ENCODE data around the gene GRIN2C. TPM values are rescaled to one million over a fixed set of nuclear protein-coding genes. Genes with fewer than 3 reads are reported as not detected.

The GRIN2C gene
- total RNA-seq, 1 donor from 2014 or later, result 1.0 TPM

- no peaks in the 10 kb centered on the region for H3K9me3 ChIP-seq (ENCODE audit: insufficient read depth, low read depth, low read length)
- Mint-ChIP-seq H3K27me3 (ENCODE audit: low read depth, unreplicated experiment) (peaks cover 4% of the 10 kb centered on the region), H3K9me3 (ENCODE audit: unreplicated experiment) (no peaks in the 10 kb centered on the region), H3K27ac (ENCODE audit: unreplicated experiment) (no peak overlapping the region), H3K4me3 (ENCODE audit: unreplicated experiment) (no peak overlapping the region), H3K4me1 (ENCODE audit: low read depth, unreplicated experiment) (no peaks in the 10 kb centered on the region), H3K36me3 (ENCODE audit: low read depth, unreplicated experiment) (peaks cover 34% of the 10 kb centered on the region)
- FAIRE-seq, result no peak
- H3K36me3 ChIP-seq (ENCODE audit: insufficient read depth, low read length), result no peaks in the 10 kb centered on the region
- H3K27me3 ChIP-seq (ENCODE audit: insufficient read depth, low read length), result no peaks in the 10 kb centered on the region
- H3K4me1 ChIP-seq (ENCODE audit: insufficient read depth, low read length), result no peaks in the 10 kb centered on the region
- no peak overlapping the region for H2AFZ ChIP-seq (ENCODE audit: low read depth, low read length)
- H3K4me2 ChIP-seq (ENCODE audit: low read length), result no peak overlapping the region
- TF ChIP-seq CTCF (IDR thresholded peaks at IDR 0.05; ENCODE audit: insufficient read depth, low read depth, low read length) (no peak), EZH2 (IDR thresholded peaks at IDR 0.05; ENCODE audit: insufficient read depth, low read length) (no peak)
- H3K27ac ChIP-seq (ENCODE audit: low read depth, low read length), result no peak overlapping the region
- no peaks in the 10 kb centered on the region for H3K79me2 ChIP-seq (ENCODE audit: insufficient read depth, low read length)
- H3K4me3 ChIP-seq (ENCODE audit: insufficient read depth, low read depth, low read length), result no peak overlapping the region
- peaks cover 39% of the 10 kb centered on the region for H4K20me1 ChIP-seq (ENCODE audit: insufficient read depth, low read length)
- no peak overlapping the region for H3K9ac ChIP-seq (ENCODE audit: low read length)
- no peak for DNase-seq (ENCODE audit: low read depth)
Observed at GRCh38 chr17:74819801-74820436, 39.8 kb downstream of the GRIN2C start.

- no peak for TF ChIP-seq CTCF (IDR thresholded peaks at IDR 0.05; ENCODE audit: insufficient read depth, low read depth, low read length)
- TF ChIP-seq EZH2 (IDR thresholded peaks at IDR 0.05; ENCODE audit: insufficient read depth, low read length), result no peak
- no peak overlapping the region for H3K27ac ChIP-seq (ENCODE audit: low read depth, low read length)
Observed at GRCh38 chr17:74818291-74818938, 41.3 kb downstream of the GRIN2C start.

More at GRCh38 chr17:74818291-74818938, 41.3 kb downstream of the GRIN2C start:
- Mint-ChIP-seq H3K4me3 (ENCODE audit: unreplicated experiment) (no peak overlapping the region), H3K4me1 (ENCODE audit: low read depth, unreplicated experiment) (no peaks in the 10 kb centered on the region), H3K36me3 (ENCODE audit: low read depth, unreplicated experiment) (peaks cover 34% of the 10 kb centered on the region), H3K9me3 (ENCODE audit: unreplicated experiment) (no peaks in the 10 kb centered on the region), H3K27me3 (ENCODE audit: low read depth, unreplicated experiment) (peaks cover 4% of the 10 kb centered on the region), H3K27ac (ENCODE audit: unreplicated experiment) (no peak overlapping the region)
- FAIRE-seq (no peak), DNase-seq (ENCODE audit: low read depth) (no peak)
- Histone ChIP-seq H3K9me3 (ENCODE audit: insufficient read depth, low read depth, low read length) (no peaks in the 10 kb centered on the region), H3K4me1 (ENCODE audit: insufficient read depth, low read length) (no peaks in the 10 kb centered on the region), H2AFZ (ENCODE audit: low read depth, low read length) (no peak overlapping the region), H3K4me2 (ENCODE audit: low read length) (no peak overlapping the region), H3K79me2 (ENCODE audit: insufficient read depth, low read length) (no peaks in the 10 kb centered on the region), H3K4me3 (ENCODE audit: insufficient read depth, low read depth, low read length) (no peak overlapping the region), H4K20me1 (ENCODE audit: insufficient read depth, low read length) (peaks cover 41% of the 10 kb centered on the region), H3K9ac (ENCODE audit: low read length) (no peak overlapping the region), H3K27me3 (ENCODE audit: insufficient read depth, low read length) (no peaks in the 10 kb centered on the region), H3K36me3 (ENCODE audit: insufficient read depth, low read length) (no peaks in the 10 kb centered on the region)
